GM18909 (cell line): ENCODE data around the gene PHACTR2.
"Not testable (repeated sequence)": the region's sequence is repeated elsewhere in the genome, so short reads cannot be mapped to it uniquely, and the experiment has no call there.

ENCODE experiments used
- ATAC-seq: cut with Tn5 transposase; IDR thresholded peaks from one replicate; pipeline ENCODE4 v1.9.1; 2021; ENCODE audit warnings: mild to moderate bottlenecking; ENCODE audit not compliant: unreplicated experiment, poor library complexity

Gene PHACTR2

GRCh38 chr6:143734641-143735063 lies 56.9 kb downstream of the PHACTR2 start:
- no peak for ATAC-seq

GRCh38 chr6:143738072-143738690 lies 60.4 kb downstream of the PHACTR2 start:
- ATAC-seq, result not testable (repeated sequence)

- ATAC-seq, result no peak
These were observed 61.6 kb downstream of the PHACTR2 start for GRCh38 chr6:143739341-143739851.

- no peak for ATAC-seq
These were observed 62.4 kb downstream of the PHACTR2 start for GRCh38 chr6:143740213-143740612.

- no peak for ATAC-seq
These were observed 63.7 kb downstream of the PHACTR2 start for GRCh38 chr6:143741480-143741879.

GRCh38 chr6:143742070-143742954 lies 64.5 kb downstream of the PHACTR2 start:
- no peak for ATAC-seq

- ATAC-seq, result no peak
These were observed 65.1 kb downstream of the PHACTR2 start for GRCh38 chr6:143742955-143743255.

GRCh38 chr6:143743301-143744166 lies 65.8 kb downstream of the PHACTR2 start:
- ATAC-seq, result no peak

- no peak for ATAC-seq
These were observed 66.9 kb downstream of the PHACTR2 start for GRCh38 chr6:143744551-143745165.

- ATAC-seq, result no peak
These were observed 67.7 kb downstream of the PHACTR2 start for GRCh38 chr6:143745166-143746133.

- ATAC-seq, result no peak
These were observed 68.7 kb downstream of the PHACTR2 start for GRCh38 chr6:143746202-143747119.

- ATAC-seq, result no peak
These were observed 69.6 kb downstream of the PHACTR2 start for GRCh38 chr6:143747347-143747842.

- no peak for ATAC-seq
These were observed 72.1 kb downstream of the PHACTR2 start for GRCh38 chr6:143749891-143750290.

- no peak for ATAC-seq
These were observed 73.1 kb downstream of the PHACTR2 start for GRCh38 chr6:143750877-143751276.

- no peak for ATAC-seq
These were observed 74.7 kb downstream of the PHACTR2 start for GRCh38 chr6:143752459-143752858.

- no peak for ATAC-seq
These were observed 75.9 kb downstream of the PHACTR2 start for GRCh38 chr6:143753678-143754077.

GRCh38 chr6:143754204-143754603 lies 76.4 kb downstream of the PHACTR2 start:
- ATAC-seq, result no peak

GRCh38 chr6:143755301-143755744 lies 77.6 kb downstream of the PHACTR2 start:
- ATAC-seq, result no peak
